Measurements from ENCODE around the gene USP48. TPM values are rescaled to one million over a fixed set of nuclear protein-coding genes. Genes with fewer than 3 reads are reported as not detected.

The USP48 gene
- total and polyA plus RNA-seq, 2 of the 8 experiments (the other 6 are each of a cell fraction or from before 2014, with no cell fraction given) = 12.8 to 83.5 TPM

GRCh38 chr1:21659099-21659923, 123.6 kb downstream of the USP48 start (continued):
- TF ChIP-seq POLR2A (IDR thresholded peaks at IDR 0.05; ENCODE audit: control extremely low read depth in 1 of 2, low read depth in 2 of 2, low read length in 2 of 2) = no peak
- no peak for TF ChIP-seq NRF1 (IDR thresholded peaks at IDR 0.05; ENCODE audit: low read depth, low read length)
- peak; percentile 75 to 92 (median 83) for TF ChIP-seq CTCF (IDR thresholded peaks at IDR 0.05; ENCODE audit: control extremely low read depth in 1 of 3, insufficient read depth in 1 of 3, low read depth in 1 of 3, low read length in 3 of 3)
- peak; percentile 40; the same call in 1 of the 2 replicates for TF ChIP-seq EGR1 (IDR thresholded peaks at IDR 0.05; ENCODE audit: borderline replicate concordance, low read depth, low read length)
- TF ChIP-seq SIN3A (conservative IDR thresholded peaks at IDR 0.05 in 1 of 2, IDR thresholded peaks at IDR 0.05 in 1 of 2; ENCODE audit: low read depth in 1 of 2, low read length in 2 of 2) = peak; percentile 95 to 97
- no peak for TF ChIP-seq NANOG (IDR thresholded peaks at IDR 0.05; ENCODE audit: insufficient read depth, low read depth, low read length, poor library complexity, severe bottlenecking)
- no peak for TF ChIP-seq SP2 (IDR thresholded peaks at IDR 0.05; ENCODE audit: low read length)
- no peak for TF ChIP-seq KDM5A (IDR thresholded peaks at IDR 0.05; ENCODE audit: low read length)
- TF ChIP-seq SIRT6 (IDR thresholded peaks at IDR 0.05; ENCODE audit: low read length) = no peak
- TF ChIP-seq ATF3 (IDR thresholded peaks at IDR 0.05; ENCODE audit: insufficient read depth, low read depth, low read length) = 0 out of 2 replicates have a peak, but pooled peaks have one; percentile 14
- no peak for TF ChIP-seq BRCA1 (IDR thresholded peaks at IDR 0.05; ENCODE audit: low read depth, low read length)
- TF ChIP-seq ASH2L (IDR thresholded peaks at IDR 0.05; ENCODE audit: low read length) = no peak
- no peak for TF ChIP-seq EZH2 (IDR thresholded peaks at IDR 0.05; ENCODE audit: low read depth, low read length, severe bottlenecking)
- peak; percentile 29; the same call in 1 of the 2 replicates for TF ChIP-seq USF2 (IDR thresholded peaks at IDR 0.05; ENCODE audit: low read length)
- TF ChIP-seq SP1 (IDR thresholded peaks at IDR 0.05; ENCODE audit: low read depth, low read length) = 0 out of 2 replicates have a peak, but pooled peaks have one; percentile 37
- peak; percentile 58; the same call in 1 of the 2 replicates for TF ChIP-seq TCF12 (IDR thresholded peaks at IDR 0.05; ENCODE audit: low read depth, low read length)
- TF ChIP-seq SAP30 (IDR thresholded peaks at IDR 0.05; ENCODE audit: insufficient read depth, insufficient replicate concordance, low read length) = no peak
- TF ChIP-seq SIX5 (IDR thresholded peaks at IDR 0.05; ENCODE audit: low read depth, low read length) = no peak
- TF ChIP-seq FOSL1 (IDR thresholded peaks at IDR 0.05; ENCODE audit: insufficient read depth, low read depth, low read length) = no peak
- TF ChIP-seq CBX8 (IDR thresholded peaks at IDR 0.05; ENCODE audit: borderline replicate concordance, low read depth, low read length) = no peak
